ENCODE data around the gene NCOA7. TPM values are rescaled to one million over a fixed set of nuclear protein-coding genes. Genes with fewer than 3 reads are reported as not detected.

NCOA7 gene
- total RNA-seq, 4 donors from 2014 or later = 11.1 to 28.4 (median 22.1) TPM

DNA sequence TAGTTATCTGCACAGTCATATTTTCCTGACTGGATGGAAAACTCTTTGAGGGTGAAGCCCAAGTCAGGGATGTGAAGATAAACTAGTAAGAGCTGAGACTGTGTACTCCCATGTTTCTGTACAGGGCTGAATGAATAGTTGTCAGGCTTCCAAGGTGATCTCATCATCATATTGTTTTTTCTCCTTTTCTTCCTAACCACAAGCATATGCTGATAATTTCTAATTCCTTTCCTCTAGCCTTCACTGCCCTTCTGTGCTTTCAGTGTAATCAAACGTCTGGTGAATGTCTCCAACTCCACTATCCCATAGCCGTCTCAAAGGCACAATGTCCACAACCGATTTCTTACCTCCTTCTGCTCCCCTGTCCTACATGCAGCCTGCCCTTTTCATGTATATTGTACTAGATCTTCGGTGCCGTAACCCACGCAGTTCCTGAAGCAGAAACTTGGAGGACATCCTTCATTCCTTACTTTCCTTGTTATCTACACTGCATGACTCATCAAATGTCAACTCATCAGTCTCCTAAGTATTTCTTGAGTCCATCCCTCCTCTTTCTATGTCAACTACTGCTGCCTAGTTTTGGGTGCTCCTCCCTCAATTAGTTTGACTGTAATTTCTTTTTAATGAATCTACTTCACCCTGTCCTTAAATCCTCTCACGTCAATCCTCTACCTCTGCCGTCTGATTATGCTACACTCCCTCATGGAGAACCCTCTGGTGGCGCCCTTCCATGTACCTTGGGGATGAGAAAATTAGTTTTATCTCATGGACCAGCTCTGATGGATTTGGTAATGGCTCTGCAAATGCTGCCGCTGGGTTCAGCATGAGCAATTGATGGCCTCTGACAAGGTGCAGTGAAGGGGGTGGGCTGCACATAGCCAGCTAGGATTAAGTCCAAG, 21.9 kb downstream of the NCOA7 start:
- WGBS = 67% methylated on average over 10 of the region's 10 CpGs
- Histone ChIP-seq H3K27me3 (no peaks in the 10 kb centered on the region), H3K9me3 (no peaks in the 10 kb centered on the region), H3K36me3 (no peaks in the 10 kb centered on the region), H3K4me1 (peaks cover 54% of the 10 kb centered on the region), H3K4me3 (no peak overlapping the region), H3K27ac (peak overlapping the region; percentile 63)
- no peak for DNase-seq (ENCODE audit: low spot score in 2 of 2)
- TF ChIP-seq EP300 (IDR thresholded peaks at IDR 0.05) (no peak), POLR2A (IDR thresholded peaks at IDR 0.05) (no peak), POLR2AphosphoS5 (IDR thresholded peaks at IDR 0.05) (no peak)
- TF ChIP-seq, protein P1, sequence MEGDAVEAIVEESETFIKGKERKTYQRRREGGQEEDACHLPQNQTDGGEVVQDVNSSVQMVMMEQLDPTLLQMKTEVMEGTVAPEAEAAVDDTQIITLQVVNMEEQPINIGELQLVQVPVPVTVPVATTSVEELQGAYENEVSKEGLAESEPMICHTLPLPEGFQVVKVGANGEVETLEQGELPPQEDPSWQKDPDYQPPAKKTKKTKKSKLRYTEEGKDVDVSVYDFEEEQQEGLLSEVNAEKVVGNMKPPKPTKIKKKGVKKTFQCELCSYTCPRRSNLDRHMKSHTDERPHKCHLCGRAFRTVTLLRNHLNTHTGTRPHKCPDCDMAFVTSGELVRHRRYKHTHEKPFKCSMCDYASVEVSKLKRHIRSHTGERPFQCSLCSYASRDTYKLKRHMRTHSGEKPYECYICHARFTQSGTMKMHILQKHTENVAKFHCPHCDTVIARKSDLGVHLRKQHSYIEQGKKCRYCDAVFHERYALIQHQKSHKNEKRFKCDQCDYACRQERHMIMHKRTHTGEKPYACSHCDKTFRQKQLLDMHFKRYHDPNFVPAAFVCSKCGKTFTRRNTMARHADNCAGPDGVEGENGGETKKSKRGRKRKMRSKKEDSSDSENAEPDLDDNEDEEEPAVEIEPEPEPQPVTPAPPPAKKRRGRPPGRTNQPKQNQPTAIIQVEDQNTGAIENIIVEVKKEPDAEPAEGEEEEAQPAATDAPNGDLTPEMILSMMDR (IDR thresholded peaks at IDR 0.05) = no peak

DNA sequence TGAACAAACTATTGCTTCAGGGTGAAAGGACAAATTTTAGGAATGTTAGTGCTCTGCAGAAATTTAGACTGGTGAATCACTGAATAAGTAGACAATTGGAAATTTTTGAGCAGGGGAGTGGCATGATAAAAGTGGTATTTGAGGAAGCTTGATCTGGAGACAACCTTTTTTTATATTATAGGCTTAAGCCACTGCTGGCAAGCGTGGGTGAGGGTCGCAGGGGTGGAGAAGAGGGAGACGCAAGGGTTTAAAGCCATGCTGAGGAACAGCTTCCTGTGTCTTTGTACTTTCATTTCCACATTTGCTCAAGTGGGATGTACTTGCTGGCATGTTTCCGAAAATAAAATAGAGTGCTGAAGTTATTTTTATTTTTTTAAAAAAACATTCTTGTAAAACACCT, 23.7 kb downstream of the NCOA7 start:
- no peak overlapping the region for H3K27ac ChIP-seq

DNA sequence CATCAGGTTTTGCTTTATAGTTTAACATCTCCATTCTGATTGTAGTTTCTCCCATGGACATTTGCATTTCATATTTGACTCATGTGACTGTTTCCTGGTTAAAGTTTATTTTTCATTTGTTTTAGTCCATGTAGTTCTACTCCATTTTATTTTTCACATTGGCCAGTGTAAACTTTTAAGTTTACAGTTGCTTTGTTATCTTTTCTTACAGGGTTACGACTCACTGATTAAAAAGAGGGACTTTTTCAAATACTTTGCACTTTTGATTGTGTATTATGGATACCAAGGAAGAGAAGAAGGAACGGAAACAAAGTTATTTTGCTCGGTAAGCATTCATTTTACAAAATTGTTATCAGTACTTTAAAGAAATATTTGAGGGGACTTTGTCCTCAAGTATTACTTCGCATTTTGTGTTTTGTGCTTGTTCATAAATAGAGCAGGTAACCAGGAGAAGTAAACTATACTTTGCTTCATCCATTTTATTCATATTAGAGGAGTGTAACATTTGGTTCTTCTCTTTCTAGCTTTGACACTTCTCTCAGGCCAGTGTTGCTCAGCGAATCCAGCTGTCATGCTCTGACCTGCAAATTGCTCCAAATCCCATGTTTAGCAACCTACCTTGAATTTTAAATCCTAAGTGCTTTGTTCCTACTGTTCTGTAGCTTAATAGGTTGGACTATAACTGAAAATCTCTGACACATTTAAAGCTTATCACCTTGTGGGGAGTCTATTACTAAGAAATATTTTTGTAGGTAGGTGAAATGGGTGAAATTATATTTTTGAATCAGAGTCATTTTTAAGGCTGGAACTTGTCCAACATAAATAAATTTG, 24.5 kb downstream of the NCOA7 start:
- TF ChIP-seq POLR2AphosphoS5 (IDR thresholded peaks at IDR 0.05) (no peak), POLR2A (IDR thresholded peaks at IDR 0.05) (no peak), EP300 (IDR thresholded peaks at IDR 0.05) (no peak)
- TF ChIP-seq, protein P1 (IDR thresholded peaks at IDR 0.05) = no peak
- 73% methylated on average over 5 of the region's 5 CpGs for WGBS

More for the DNA sequence above, 23.7 kb downstream of the NCOA7 start:
- no peaks in the 10 kb centered on the region for H3K27me3 ChIP-seq
- H3K36me3 ChIP-seq = no peaks in the 10 kb centered on the region
- H3K4me1 ChIP-seq = peaks cover 69% of the 10 kb centered on the region
- WGBS = 67% methylated on average over 4 of the region's 4 CpGs
- DNase-seq (ENCODE audit: low spot score in 2 of 2) = no peak
- no peak overlapping the region for H3K4me3 ChIP-seq
- no peaks in the 10 kb centered on the region for H3K9me3 ChIP-seq
- TF ChIP-seq POLR2AphosphoS5 (IDR thresholded peaks at IDR 0.05) (no peak), EP300 (IDR thresholded peaks at IDR 0.05) (no peak), POLR2A (IDR thresholded peaks at IDR 0.05) (no peak)
- TF ChIP-seq, protein P1 (IDR thresholded peaks at IDR 0.05) = no peak

DNA sequence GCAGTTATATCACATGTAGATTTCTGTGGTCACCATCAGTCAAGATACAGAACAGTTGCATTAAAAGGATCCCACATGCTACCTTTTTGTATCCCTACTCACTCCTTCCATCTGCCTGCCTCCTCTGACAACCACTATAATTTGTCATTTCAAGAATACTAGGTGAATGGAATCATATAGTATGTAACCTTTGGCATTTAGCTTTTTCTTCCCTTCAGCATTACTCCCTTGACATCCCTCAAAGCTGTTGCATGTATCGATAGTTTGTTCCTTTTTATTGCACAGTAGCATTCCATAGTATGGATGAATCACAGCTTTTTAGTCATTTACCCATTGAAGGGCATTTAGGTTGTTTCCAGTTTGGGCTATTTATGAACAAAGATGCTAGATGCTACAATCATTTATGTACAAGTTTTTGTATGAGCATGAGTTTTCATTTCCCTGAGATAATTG, 26.1 kb downstream of the NCOA7 start:
- TF ChIP-seq POLR2AphosphoS5 (IDR thresholded peaks at IDR 0.05) (no peak), EP300 (IDR thresholded peaks at IDR 0.05) (no peak), POLR2A (IDR thresholded peaks at IDR 0.05) (no peak)
- TF ChIP-seq, protein P1 (IDR thresholded peaks at IDR 0.05) = no peak
- Histone ChIP-seq H3K36me3 (peaks cover 11% of the 10 kb centered on the region), H3K4me1 (peaks cover 67% of the 10 kb centered on the region), H3K9me3 (no peaks in the 10 kb centered on the region), H3K27me3 (no peaks in the 10 kb centered on the region), H3K27ac (no peak overlapping the region), H3K4me3 (no peak overlapping the region)
- no peak for DNase-seq (ENCODE audit: low spot score in 2 of 2)
- WGBS = 90% methylated on average over 1 of the region's 1 CpG

More for the DNA sequence above, 24.5 kb downstream of the NCOA7 start:
- Histone ChIP-seq H3K4me1 (peaks cover 66% of the 10 kb centered on the region), H3K36me3 (peaks cover 6% of the 10 kb centered on the region), H3K27ac (peak overlapping the region; percentile 20), H3K9me3 (no peaks in the 10 kb centered on the region), H3K27me3 (no peaks in the 10 kb centered on the region), H3K4me3 (no peak overlapping the region)
- DNase-seq (ENCODE audit: low spot score in 2 of 2) = no peak

Measured in suprapubic skin (tissue), 4 donors.